Muscle layer of duodenum (tissue), 2 donors: ENCODE measurements around the gene TBC1D9.

Experiments used
- H3K27ac ChIP-seq: one replicate; pipeline ENCODE4 v1.7.0; 2013; ENCODE audit warnings: mild to moderate bottlenecking, low read length
- H3K27me3 ChIP-seq: one replicate; pipeline ENCODE4 v1.7.0; 2013; ENCODE audit warnings: low read depth, mild to moderate bottlenecking, control low read depth, low read length
- H3K36me3 ChIP-seq, 2 donors: one replicate each; pipeline ENCODE4 v1.7.0; 2013; ENCODE audit warnings: low read length in 2 of 2, control low read depth in 1 of 2, mild to moderate bottlenecking in 1 of 2; ENCODE audit not compliant: insufficient read depth in 2 of 2, control insufficient read depth in 1 of 2
- H3K4me1 ChIP-seq, 2 donors: one replicate each; pipeline ENCODE4 v1.7.0; 2013; ENCODE audit warnings: low read length in 2 of 2, mild to moderate bottlenecking in 2 of 2, control low read depth in 1 of 2, moderate library complexity in 1 of 2; ENCODE audit not compliant: insufficient read depth in 2 of 2, control insufficient read depth in 1 of 2
- H3K4me3 ChIP-seq, 2 donors: one replicate each; pipeline ENCODE4 v1.7.0; 2013; ENCODE audit warnings: low read length in 2 of 2, low read depth in 1 of 2, mild to moderate bottlenecking in 1 of 2
- H3K9me3 ChIP-seq, 2 donors: one replicate each; pipeline ENCODE4 v1.7.0; 2013; ENCODE audit warnings: low read length in 2 of 2, control low read depth in 1 of 2, mild to moderate bottlenecking in 1 of 2; ENCODE audit not compliant: control insufficient read depth in 1 of 2
- donor health status: healthy.

The TBC1D9 gene

GRCh38 chr4:140704964-140705363 lies 51.2 kb downstream of the TBC1D9 start:
- H3K4me3 ChIP-seq = no peak overlapping the region
- peaks cover 0 to 4% of the 10 kb centered on the region in 2 donors for H3K4me1 ChIP-seq
- H3K36me3 ChIP-seq = no peaks in the 10 kb centered on the region
- no peaks in the 10 kb centered on the region for H3K9me3 ChIP-seq
- no peak overlapping the region for H3K27ac ChIP-seq
- H3K27me3 ChIP-seq = no peaks in the 10 kb centered on the region

- H3K27ac ChIP-seq = no peak overlapping the region
- H3K27me3 ChIP-seq = no peaks in the 10 kb centered on the region
- H3K9me3 ChIP-seq = no peaks in the 10 kb centered on the region
- H3K4me3 ChIP-seq = no peak overlapping the region
- peaks cover 0 to 4% of the 10 kb centered on the region in 2 donors for H3K4me1 ChIP-seq
- H3K36me3 ChIP-seq = no peaks in the 10 kb centered on the region
These were observed 51.7 kb downstream of the TBC1D9 start for GRCh38 chr4:140704392-140704960.

- H3K4me3 ChIP-seq = no peak overlapping the region
- H3K36me3 ChIP-seq = no peaks in the 10 kb centered on the region
- no peak overlapping the region for H3K27ac ChIP-seq
- no peaks in the 10 kb centered on the region for H3K9me3 ChIP-seq
- H3K4me1 ChIP-seq = peaks cover 0 to 4% of the 10 kb centered on the region in 2 donors
- no peaks in the 10 kb centered on the region for H3K27me3 ChIP-seq
These were observed 52.7 kb downstream of the TBC1D9 start for GRCh38 chr4:140703463-140703862.

- no peaks in the 10 kb centered on the region for H3K9me3 ChIP-seq
- no peak overlapping the region for H3K27ac ChIP-seq
- no peaks in the 10 kb centered on the region for H3K36me3 ChIP-seq
- peaks cover 0 to 4% of the 10 kb centered on the region in 2 donors for H3K4me1 ChIP-seq
- H3K4me3 ChIP-seq = no peak overlapping the region
- H3K27me3 ChIP-seq = no peaks in the 10 kb centered on the region
These were observed 54.0 kb downstream of the TBC1D9 start for GRCh38 chr4:140702096-140702757.

- Histone ChIP-seq H3K27ac (no peak overlapping the region), H3K9me3 (no peaks in the 10 kb centered on the region), H3K27me3 (no peaks in the 10 kb centered on the region), H3K36me3 (no peaks in the 10 kb centered on the region), H3K4me1 (peaks cover 0 to 4% of the 10 kb centered on the region in 2 donors), H3K4me3 (no peak overlapping the region)
These were observed 55.1 kb downstream of the TBC1D9 start for GRCh38 chr4:140701071-140701470.

GRCh38 chr4:140697709-140698560 lies 58.2 kb downstream of the TBC1D9 start:
- Histone ChIP-seq H3K4me3 (no peak overlapping the region), H3K27me3 (no peaks in the 10 kb centered on the region), H3K9me3 (no peaks in the 10 kb centered on the region), H3K4me1 (no peaks in the 10 kb centered on the region), H3K36me3 (no peaks in the 10 kb centered on the region), H3K27ac (no peak overlapping the region)

- H3K9me3 ChIP-seq = no peaks in the 10 kb centered on the region
- H3K27ac ChIP-seq = no peak overlapping the region
- no peaks in the 10 kb centered on the region for H3K4me1 ChIP-seq
- no peak overlapping the region for H3K4me3 ChIP-seq
- no peaks in the 10 kb centered on the region for H3K36me3 ChIP-seq
- H3K27me3 ChIP-seq = no peaks in the 10 kb centered on the region
These were observed 60.7 kb downstream of the TBC1D9 start for GRCh38 chr4:140695483-140695882.

GRCh38 chr4:140693562-140693961 lies 62.6 kb downstream of the TBC1D9 start:
- no peak overlapping the region for H3K27ac ChIP-seq
- H3K4me3 ChIP-seq = no peak overlapping the region

GRCh38 chr4:140691369-140691768 lies 64.8 kb downstream of the TBC1D9 start:
- Histone ChIP-seq H3K4me3 (no peak overlapping the region), H3K36me3 (no peaks in the 10 kb centered on the region), H3K9me3 (no peaks in the 10 kb centered on the region), H3K27ac (no peak overlapping the region), H3K4me1 (peaks cover 0 to 9% of the 10 kb centered on the region in 2 donors), H3K27me3 (no peaks in the 10 kb centered on the region)

More at GRCh38 chr4:140693562-140693961, 62.6 kb downstream of the TBC1D9 start:
- Histone ChIP-seq H3K4me1 (peaks cover 0 to 3% of the 10 kb centered on the region in 2 donors), H3K36me3 (no peaks in the 10 kb centered on the region), H3K9me3 (no peaks in the 10 kb centered on the region), H3K27me3 (no peaks in the 10 kb centered on the region)

GRCh38 chr4:140690093-140690492 lies 66.1 kb downstream of the TBC1D9 start:
- H3K4me3 ChIP-seq = no peak overlapping the region
- no peak overlapping the region for H3K27ac ChIP-seq
- H3K27me3 ChIP-seq = no peaks in the 10 kb centered on the region
- no peaks in the 10 kb centered on the region for H3K36me3 ChIP-seq
- H3K4me1 ChIP-seq = peaks cover 0 to 11% of the 10 kb centered on the region in 2 donors
- no peaks in the 10 kb centered on the region for H3K9me3 ChIP-seq

GRCh38 chr4:140689623-140690022 lies 66.6 kb downstream of the TBC1D9 start:
- no peaks in the 10 kb centered on the region for H3K36me3 ChIP-seq
- H3K27me3 ChIP-seq = no peaks in the 10 kb centered on the region
- H3K4me1 ChIP-seq = peaks cover 0 to 11% of the 10 kb centered on the region in 2 donors
- no peak overlapping the region for H3K4me3 ChIP-seq
- H3K27ac ChIP-seq = no peak overlapping the region
- no peaks in the 10 kb centered on the region for H3K9me3 ChIP-seq
